NCI-H187 treated with DMSO at 0.1 percent for 48 hours (cell line): ENCODE data around the gene CEP170B.

Experiments
- DNase-seq: peaks from one replicate; lab custom pipeline; 2025; lab: John Stamatoyannopoulos, UW

CEP170B gene

GRCh38 chr14:104868060-104868740, 3.1 kb downstream of the CEP170B start:
- no peak for DNase-seq

- no peak for DNase-seq
Observed at GRCh38 chr14:104868811-104869572, 3.9 kb downstream of the CEP170B start.

- no peak for DNase-seq
Observed at GRCh38 chr14:104869669-104870367, 4.8 kb downstream of the CEP170B start.

GRCh38 chr14:104870368-104871144, 5.5 kb downstream of the CEP170B start:
- no peak for DNase-seq

GRCh38 chr14:104871145-104871655, 6.1 kb downstream of the CEP170B start:
- no peak for DNase-seq

GRCh38 chr14:104871656-104872468, 6.8 kb downstream of the CEP170B start:
- no peak for DNase-seq

- DNase-seq = no peak
Observed at GRCh38 chr14:104872469-104873341, 7.6 kb downstream of the CEP170B start.

- no peak for DNase-seq
Observed at GRCh38 chr14:104873380-104874055, 8.4 kb downstream of the CEP170B start.

- no peak for DNase-seq
Observed at GRCh38 chr14:104874110-104874531, 9.1 kb downstream of the CEP170B start.

- no peak for DNase-seq
Observed at GRCh38 chr14:104874571-104875411, 9.7 kb downstream of the CEP170B start.

- DNase-seq = no peak
Observed at GRCh38 chr14:104875412-104875751, 10.3 kb downstream of the CEP170B start.

GRCh38 chr14:104875811-104876210, 10.7 kb downstream of the CEP170B start:
- no peak for DNase-seq

- DNase-seq = no peak
Observed at GRCh38 chr14:104876251-104876699, 11.2 kb downstream of the CEP170B start.

- DNase-seq = no peak
Observed at GRCh38 chr14:104877066-104877805, 12.2 kb downstream of the CEP170B start.

GRCh38 chr14:104877806-104878550, 12.9 kb downstream of the CEP170B start:
- DNase-seq = no peak

GRCh38 chr14:104878582-104878981, 13.5 kb downstream of the CEP170B start:
- no peak for DNase-seq
